Stimulated activated CD4-positive, alpha-beta T cell treated with anti-CD3 and anti-CD28 coated beads, Interleukin-1b, Interleukin-23, amount 100 ng/mL, for 24 hours (primary cell): ENCODE measurements around the gene OLFML2A.

Experiments used
- DNase-seq, 4 experiments: peaks; one replicate each; pipeline ENCODE4 v3.0.0-alpha.2; 2020; ENCODE audit warnings: low read depth in 4 of 4, low spot score in 1 of 4

OLFML2A gene

DNA sequence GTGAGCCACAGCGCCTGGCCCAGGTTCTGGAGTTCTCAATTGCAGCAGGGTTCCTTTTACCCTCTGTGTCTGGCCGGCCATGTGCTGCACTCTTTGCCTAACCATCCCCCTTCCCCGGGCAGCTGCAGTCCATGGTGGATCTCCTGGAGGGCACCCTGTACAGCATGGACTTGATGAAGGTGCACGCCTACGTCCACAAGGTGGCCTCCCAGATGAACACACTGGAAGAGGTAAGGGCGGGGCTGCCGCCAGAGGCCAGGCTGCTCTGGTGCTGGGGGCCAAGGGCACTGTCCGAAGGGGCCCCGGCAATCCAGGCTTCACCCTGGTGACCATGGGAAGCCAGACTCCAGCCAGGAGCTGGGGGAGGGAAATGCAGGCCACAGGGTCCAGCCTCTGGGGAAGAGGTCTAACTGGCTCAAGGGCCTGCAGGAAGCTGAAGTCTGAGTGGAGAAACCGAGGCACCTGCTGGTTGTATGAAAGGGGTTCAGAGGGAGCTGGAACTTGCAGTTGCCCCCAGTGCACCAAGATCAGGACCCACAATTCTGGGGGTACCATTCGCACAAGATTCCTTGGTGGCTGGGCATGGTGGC, 18.1 kb downstream of the OLFML2A start:
- DNase-seq, result no peak

DNA sequence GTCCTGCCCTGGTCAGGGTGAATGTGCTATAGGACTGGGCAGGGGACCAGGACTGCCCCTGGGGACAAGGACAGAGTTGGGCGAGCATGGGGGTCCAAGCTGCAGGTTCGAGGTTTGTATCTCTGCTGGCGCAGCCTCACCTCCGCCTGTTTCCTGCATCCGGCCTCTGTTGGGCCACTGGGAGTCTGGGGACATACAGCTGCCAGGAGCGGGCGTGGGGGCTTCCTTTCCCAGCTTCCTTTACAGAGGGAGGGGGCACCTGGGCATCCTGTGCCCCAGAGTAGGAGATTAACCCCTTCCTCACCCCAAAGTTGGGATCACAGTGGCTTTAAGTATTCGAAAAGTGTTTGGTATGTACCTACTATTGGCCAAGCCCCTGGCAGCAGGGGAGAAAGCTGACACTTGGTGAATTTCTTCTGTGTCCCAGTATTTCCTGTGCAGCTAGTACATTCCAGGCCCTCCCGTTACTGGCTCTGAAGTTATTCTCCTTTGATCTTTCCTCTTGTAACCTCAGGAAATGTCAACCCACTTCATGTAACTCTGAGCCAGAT, 19.0 kb downstream of the OLFML2A start:
- DNase-seq, result no peak

DNA sequence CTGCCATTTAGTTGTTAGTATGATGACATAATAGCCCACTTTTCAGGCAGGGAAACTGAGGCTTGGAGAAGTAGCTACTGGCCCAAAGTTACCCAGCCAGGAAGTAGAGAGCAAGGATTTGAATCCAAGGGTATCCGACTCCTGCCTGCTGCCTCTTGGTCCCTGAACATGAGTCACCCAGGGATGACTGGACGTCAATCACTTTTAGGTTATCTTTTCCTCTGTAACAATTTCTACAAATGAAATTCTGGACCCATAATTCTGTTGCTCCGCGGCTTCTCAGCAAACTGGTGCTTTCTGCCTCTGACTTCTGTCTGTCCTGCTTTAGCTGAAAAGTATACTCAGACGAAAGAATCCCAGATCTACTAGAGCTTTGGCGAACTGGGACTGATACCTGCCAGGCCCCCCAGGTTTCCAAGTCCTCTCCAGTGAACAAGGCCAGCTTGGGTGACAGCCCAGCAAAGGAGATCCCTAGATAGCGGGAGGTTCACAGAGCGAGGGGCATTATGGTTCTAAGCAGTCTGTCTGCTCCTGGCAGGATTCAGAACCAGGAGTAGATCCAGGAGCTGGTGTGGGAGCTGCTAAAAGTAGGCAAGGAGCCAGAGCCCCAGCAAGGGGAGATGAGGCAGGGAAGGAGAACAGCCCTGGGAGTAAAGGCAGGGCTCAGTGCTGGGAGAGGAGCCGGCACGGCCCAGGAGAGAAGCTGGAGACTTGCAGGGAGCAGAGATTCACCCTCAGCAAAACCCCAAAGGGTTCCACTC, 20.6 kb downstream of the OLFML2A start:
- no peak for DNase-seq

DNA sequence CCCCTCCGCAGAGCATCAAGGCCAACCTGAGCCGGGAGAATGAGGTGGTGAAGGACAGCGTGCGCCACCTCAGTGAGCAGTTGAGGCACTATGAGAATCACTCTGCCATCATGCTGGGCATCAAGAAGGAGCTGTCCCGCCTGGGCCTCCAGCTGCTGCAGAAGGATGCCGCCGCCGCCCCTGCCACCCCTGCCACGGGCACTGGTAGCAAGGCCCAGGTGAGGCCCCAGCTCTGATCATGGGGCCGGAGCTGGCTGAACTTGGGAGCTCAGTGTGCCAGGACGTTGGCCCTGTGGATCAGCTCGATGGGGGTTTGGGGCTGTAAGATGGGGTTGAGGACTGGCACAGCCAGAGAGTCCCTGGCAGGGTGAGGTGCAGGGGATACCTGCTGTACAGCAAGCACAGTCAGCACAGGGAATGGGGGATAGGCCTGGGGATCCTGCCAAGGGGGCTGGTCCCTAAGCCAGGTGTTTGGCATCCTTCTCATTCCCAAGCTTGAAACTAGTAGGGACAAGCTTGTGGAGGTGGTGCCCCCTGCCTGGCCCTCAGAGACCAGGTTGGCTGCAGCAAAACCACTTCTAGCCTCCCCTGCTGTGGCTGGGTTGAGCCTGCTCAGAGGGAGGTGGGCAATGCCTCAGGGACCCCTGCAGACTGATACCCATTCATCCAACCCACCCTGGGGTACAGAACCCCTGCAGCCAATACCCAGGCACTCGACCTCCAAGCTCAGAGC, 22.5 kb downstream of the OLFML2A start:
- no peak for DNase-seq

DNA sequence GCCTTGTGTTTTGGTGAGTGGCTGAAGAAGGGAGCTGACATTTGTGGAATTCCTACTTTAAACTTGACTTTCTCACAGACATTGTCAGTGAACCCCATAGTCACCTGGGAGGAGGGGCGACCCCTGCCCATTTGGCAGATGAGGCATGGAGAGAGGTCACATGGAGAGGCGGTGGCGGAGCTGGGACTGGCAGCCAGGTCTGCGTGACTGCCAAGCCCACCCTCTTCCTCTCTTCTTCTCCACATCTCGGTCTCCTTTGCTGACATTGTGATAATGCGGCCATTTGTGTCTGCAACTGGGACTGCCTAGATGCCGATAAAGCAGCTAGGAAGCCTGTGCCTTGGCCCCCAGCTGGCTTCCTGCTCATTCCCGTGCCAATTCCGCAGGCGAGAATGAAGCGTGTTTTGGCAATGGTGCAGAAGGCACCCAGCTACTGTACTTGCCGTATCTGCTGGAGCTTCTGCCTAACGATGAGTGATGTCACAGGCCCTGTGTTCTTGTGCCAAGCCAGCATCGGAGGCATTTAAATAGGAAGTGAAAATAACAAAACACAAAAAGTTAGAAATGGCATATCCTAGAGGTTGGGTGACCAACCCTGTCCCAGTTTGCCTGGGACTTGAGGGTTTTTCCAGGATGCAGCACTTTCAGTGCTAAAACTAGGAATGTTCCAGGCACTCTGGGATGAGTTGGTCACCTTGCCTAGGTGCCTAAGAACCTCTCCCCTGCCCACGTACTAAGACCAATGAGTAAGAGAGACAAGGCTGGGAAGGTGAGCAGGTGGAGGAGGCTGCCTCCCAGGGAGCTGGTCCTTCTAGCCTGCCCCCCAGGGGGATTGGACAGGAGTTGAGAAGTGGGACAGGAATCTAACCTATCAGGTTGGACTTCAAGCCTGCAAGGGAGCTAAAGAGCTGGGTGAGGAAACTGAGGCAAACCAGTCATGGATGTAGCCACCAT, 23.6 kb downstream of the OLFML2A start:
- no peak for DNase-seq

DNA sequence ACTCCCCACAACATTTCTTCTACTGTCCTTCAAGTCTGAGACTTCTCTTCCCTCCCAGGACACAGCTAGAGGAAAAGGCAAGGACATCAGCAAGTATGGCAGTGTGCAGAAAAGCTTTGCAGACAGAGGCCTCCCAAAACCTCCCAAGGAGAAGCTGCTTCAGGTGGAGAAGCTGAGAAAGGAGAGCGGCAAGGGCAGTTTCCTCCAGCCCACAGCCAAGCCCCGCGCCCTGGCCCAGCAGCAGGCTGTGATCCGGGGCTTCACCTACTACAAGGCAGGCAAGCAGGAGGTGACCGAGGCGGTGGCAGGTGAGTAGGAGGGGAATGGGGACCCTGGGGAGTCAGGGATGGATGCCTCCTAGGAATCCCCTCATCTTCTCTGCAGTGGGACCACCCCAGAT, 24.4 kb downstream of the OLFML2A start:
- no peak for DNase-seq

DNA sequence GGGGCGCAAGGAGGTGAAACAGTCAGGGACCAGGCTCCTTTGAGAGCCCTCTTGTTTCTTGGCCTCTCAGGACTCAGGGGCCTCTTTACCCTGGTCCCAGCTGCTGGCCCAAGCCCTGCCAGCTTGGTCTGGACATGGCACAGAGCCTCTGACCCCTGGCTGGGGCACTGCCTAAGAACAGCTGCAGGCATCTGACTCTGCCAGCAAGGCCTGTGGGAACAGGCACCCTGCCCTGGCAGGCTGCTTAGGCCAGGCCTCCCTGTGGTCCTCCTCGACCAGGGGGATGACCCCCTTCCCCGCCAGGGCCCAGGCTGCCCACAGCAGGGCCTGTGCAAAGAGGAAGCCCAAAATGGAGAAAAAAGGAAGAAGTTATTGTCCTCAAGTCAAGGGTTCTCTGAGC, 25.5 kb downstream of the OLFML2A start:
- no peak for DNase-seq

DNA sequence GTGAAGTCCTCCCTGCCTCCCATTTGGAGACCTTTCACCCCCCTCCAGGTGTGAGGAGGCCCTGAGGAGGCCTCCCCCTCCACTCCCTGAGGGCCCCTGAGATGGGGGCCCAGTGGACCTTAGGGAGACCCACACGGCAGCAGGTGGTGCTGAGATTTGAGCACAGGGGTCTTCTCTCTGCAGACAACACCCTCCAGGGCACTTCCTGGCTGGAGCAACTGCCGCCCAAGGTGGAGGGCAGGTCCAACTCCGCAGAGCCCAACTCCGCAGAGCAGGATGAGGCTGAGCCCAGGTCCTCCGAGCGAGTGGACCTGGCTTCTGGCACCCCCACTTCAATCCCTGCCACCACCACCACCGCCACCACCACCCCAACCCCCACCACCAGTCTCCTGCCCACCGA, 27.0 kb downstream of the OLFML2A start:
- no peak for DNase-seq

DNA sequence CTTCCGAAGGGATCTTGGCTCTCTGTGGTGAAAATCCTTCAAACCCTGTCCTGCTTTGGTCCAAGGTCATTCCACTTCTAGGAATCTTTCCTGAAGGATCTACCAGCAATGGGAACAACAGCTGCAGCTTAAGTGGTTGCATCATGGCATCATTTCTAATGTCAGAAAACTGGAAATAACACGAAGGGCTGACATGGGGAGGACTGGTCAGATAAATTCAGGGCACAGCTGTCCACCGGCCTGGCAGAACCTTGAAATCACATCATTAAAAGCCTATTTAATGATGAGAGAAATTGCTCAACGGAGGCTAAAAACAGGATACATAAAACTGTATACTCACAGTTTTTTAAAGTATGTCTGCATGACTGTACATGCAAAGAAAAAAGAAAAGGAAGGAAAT, 28.3 kb downstream of the OLFML2A start:
- no peak for DNase-seq

DNA sequence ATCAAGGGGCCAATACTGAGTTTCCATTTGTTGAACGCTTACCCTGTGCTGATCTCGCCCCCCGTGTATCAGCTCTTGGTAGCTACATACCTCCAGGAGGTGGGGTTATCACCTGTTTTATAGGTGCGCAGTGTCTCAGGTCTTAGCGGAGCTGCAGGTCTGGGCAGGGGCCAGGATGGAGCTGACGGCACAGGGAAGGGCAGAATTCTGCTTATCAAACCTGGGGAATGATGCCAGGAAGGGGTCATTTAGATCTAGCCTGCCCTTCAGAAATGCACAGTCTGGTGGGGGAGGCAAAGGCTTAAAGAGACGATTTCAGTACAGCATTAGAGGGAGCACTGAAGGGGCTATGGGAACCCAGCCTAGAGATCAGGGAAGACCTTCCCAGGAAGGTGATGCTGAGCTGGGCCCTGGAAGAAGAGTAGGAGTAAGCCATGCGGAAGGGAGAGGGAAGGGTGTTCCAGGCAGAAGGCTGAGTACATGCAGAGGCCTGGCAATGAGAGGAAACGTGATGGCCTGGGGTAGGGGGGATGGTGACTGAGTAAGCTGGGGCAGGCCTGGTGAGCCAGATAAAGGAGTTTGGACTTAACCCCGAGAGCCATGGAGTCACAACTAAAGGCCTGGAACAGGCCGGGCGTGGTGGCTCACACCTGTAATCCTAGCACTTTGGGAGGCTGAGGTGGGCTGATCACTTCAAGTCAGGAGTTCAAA, 31.5 kb downstream of the OLFML2A start:
- no peak for DNase-seq

DNA sequence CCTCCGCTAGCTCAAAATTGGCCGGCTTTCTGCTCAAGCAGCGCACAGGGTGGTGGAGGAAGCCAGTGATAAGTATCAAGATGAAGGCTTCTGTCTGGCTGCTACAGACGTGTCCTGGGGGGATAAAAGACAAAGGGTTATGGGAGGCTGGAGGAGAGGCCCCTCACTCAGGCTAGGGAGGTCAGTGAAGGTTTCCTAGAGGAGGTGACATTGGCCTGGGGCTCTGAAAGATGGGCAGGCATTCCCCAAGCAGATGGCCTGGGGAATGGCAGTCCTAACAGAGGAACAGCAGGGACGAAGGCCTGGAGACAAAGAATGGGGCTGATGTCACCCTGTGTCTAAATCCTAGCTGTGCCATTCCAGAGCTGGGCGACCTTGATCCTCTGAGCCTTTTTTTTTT, 32.3 kb downstream of the OLFML2A start:
- no peak for DNase-seq

DNA sequence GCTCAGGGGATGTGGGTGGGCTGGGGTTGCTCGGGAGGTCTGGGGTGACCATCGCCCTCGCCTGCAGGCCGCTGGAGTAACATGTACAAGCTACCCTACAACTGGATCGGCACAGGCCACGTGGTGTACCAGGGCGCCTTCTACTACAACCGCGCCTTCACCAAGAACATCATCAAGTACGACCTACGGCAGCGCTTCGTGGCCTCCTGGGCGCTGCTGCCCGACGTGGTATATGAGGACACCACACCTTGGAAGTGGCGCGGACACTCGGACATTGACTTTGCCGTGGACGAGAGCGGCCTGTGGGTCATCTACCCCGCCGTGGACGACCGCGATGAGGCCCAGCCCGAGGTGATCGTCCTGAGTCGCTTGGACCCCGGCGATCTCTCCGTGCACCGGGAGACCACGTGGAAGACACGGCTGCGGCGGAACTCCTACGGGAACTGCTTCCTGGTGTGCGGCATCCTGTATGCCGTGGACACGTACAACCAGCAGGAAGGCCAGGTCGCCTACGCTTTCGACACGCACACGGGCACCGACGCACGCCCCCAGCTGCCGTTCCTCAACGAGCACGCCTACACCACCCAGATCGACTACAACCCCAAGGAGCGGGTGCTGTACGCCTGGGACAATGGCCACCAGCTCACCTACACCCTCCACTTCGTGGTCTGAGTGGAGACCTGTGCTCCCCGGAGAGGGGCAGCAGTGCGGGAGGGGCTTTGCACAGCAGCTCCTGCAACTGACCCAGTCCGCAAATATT, 33.0 kb downstream of the OLFML2A start:
- no peak for DNase-seq

DNA sequence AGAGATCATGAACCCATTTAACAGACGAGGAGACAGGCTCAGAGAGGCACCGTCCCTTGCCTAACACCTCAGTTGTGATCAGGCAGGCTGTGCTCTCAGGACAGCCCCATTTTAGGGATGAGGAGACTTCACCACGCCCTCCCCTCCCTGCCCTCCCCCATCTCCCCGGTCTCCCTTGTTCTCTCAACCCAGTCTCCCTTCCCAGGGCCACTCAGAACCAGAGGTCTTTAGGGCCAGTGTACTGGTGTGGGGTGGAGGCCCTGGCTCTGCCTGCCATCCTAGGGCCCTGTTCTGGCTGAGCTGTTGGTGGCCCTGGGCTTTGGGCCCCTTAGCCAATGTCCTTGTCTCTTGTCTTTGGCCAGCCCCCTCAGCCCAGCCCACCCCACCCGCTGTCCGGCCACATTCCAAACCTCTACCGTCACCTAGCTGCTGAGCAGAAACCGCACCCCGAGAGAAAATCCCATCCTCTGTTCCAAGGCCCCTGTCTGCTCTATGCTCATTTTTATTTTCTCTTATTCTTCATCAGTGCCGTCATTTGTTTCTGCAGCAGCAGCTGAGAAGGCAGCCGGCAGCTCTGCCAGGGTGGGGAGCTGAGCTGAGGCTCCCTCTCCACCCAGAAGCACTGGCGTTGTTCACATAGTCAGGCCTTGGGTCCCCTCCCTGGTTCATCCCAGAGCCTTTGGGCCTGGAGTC, 33.9 kb downstream of the OLFML2A start:
- DNase-seq, result no peak

DNA sequence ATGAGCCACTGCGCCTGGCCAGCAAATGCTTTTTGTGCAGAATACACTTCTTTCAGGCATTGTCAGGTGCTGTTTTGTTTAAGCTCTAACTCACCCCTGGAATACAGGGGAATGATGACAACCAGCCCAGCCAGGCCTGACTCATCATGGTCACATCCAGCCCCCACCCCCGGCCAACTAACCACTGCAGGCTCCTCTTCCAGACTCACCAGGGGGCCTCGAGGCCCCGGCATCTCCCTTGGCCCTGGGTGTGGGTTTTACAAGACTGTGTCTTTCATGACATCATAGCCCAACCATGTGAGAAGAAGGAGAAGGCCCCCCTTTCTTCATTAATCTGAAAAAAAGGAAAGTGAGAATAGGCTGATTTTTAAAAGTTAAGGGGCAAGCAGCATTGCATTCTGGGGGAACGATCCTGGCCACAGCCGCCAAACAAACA, 35.5 kb downstream of the OLFML2A start:
- no peak for DNase-seq

DNA sequence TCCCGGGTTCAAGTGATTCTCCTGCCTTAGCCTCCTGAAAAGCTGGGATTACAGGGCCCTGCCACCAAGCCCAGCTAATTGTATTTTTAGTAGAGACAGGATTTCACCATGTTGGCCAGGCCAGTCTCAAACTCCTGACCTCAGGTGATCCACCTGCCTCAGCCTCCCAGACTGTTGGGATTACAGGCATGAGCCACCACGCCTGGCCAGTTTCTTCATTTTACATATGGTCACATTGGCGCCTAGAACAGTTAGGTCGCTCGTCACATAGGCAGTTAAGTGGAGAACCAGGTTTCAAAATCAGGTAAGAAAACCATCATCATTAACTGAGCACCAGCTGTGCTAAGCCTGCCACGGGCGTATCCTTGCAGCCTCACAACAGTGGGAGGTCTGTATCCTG, 36.1 kb downstream of the OLFML2A start:
- no peak for DNase-seq

DNA sequence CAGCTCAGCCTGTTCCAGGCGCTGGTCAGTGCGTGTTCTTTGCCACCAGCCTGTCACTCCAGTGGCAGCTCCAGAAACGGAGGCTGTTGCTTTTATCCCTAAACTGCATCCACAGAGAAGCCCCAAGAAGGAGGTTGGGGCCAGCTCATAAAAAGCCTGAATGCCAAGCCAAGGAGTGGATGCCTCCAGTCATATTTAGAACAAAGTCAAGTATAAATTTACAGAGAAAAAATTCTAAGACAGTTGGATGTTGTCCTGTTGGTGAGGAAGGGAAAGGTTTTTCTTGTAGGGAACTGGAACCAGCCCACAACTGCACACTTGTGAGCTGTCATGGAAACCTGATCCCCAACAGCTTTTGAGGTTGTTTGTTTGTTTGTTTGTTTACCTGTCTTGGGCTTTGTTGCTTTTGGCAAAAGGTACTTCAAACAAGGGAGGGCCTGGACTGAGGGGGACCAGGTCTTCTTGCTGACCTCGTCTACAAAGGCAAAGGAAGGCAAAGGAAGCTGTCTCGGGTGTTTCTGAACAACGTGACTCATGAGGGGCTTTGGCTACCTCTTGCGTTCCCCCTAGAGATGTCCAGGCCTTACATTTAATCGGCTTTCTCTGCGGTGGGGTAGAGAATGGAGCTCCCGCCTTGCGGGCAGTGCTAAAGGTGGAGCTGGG, 36.7 kb downstream of the OLFML2A start:
- no peak for DNase-seq

DNA sequence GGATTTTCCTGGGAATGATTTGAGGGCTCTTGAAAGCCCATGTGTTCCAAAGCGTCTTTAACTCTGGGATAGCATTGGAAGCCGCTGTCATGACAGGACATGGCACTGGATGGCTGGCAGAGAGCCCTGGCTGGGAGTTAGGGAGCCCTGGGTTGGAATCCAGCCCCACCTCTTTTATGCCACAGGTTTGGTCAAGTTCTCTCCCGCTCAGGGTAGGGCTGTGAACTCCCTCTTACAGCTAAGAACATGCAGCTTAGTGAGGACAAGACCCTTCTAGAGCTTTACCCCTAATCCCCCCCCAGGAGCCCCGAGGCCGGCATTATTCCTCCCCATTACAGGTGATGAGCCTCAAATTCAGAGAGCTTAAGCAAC, 37.2 kb downstream of the OLFML2A start:
- no peak for DNase-seq

DNA sequence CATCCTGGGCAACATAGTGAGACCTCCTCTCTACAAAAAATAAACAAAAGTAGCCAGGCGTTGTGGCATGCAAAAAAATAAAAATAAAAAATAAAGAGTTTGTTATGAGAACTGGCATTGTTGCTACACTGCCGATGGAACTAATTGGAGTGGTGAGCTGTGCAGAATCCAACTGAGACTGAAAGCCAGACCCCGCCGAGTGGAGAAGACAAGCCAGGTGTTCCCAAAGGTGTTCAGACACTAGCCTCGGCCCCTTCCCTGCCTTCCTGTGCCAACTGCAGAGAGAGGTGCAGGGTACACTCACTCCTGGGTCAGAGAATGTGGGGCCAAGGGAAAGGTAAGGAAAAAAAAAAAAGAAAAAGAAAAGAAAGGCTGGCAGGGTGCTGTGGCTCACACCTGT, 38.7 kb downstream of the OLFML2A start:
- no peak for DNase-seq
